GM20431 (cell line): Measurements from ENCODE around the gene SH3TC2.

ENCODE experiments used
- in situ Hi-C: fragments of 300-500 bp; cut with MseI, MboI; formaldehyde crosslinking; loops from one replicate; pipeline ENCODE4 v1.15.0; 2020; ENCODE audit warnings: low sequenced_read_pairs; ENCODE audit not compliant: unreplicated experiment

The SH3TC2 gene

DNA sequence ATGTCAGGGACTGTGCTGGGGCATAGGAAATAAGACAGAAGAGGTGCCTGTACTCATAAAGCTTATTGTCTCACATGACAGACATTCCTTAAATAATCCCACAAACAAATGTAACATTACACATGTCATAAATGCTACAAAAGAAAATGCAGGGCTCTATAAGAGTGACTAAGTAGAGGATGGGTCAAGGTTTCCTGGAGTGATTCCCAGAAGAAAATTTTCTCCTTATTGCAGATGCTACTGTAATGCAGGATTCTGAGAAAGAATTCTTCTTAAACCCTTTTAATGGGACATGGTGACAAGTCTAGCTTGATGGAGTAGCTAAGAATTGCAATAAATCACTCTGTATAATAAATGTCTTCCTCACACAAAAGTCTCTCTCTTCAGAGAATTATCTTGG is 55.7 kb downstream of the SH3TC2 start:
- in situ Hi-C loops: no loop called here

DNA sequence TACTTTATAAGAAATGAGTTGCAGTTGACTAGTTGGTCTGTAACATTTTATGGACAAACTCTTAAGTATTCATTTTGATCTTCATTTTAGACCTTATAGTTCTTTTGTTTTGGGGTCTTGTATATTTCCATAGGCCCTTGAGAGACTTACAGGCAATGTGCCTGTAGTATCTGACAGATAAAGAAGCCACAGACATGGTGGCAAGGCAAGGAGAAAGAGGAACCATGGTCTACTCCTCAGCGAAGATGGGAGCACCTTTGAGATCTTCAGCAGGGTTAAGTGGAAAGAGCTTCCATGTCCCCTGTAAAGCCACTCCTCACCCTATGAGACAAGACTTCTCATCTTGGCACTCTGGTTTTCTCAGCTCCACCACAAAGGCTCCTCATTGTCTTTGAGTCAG is 56.4 kb downstream of the SH3TC2 start:
- in situ Hi-C loops: no loop called here

DNA sequence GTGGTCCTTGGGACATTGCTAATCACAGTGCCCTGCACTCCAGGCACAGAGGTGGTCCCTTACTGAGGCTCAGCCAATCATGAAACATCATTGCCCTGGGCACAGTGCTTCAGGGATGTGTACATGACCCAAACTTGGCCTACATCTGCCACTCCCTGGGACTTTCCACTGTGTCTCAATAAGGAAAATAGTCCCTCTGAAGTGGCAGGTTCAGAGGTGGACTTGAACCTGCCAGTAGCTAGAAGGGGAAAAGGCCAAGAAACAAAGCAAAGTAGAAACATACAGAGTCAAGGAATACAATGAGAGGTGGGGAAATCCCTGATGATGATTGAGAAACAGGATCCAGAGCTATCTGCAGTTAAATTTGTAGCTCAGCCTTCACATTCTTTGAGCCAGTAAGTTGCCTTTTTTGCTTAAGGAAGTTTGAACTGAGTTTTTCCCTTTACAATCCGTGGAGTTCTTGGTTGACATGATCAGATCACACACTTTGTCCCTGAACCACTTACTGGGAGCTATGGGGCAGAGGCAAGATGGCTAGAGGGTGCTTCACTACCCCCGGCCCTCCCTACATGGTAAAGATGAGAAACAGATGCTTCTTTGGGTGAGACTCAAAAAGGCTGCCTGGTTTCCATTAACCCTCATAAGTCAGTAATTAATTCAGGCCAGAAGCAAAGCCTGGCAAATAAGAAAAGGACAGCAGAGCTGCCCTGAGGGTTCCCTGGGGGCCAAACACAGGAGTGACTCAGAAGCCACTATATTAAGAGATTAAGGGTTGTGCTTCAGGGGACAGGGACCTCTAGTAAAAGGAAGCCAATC is 57.6 kb downstream of the SH3TC2 start:
- in situ Hi-C loops: no loop called here

DNA sequence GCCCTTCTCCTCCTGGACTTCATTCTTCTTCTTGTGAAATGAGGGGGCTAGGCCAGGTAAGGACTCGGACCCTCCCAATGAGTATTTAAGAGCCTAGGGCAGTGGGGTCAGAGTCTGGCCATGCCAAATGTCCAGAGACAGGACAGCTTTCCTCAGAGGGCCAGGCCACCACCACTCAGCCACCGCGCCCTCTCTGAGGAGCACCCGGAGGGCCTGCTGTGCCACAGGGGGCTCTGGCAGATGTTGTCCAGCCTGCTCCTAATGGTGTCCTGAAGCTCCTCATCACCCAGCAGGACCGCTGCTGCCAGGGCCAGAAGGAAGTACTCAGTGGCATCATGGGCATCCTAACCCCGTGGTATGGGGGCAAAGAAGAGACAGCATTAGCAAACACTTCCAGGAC is 58.3 kb downstream of the SH3TC2 start:
- in situ Hi-C loops: no loop called here

DNA sequence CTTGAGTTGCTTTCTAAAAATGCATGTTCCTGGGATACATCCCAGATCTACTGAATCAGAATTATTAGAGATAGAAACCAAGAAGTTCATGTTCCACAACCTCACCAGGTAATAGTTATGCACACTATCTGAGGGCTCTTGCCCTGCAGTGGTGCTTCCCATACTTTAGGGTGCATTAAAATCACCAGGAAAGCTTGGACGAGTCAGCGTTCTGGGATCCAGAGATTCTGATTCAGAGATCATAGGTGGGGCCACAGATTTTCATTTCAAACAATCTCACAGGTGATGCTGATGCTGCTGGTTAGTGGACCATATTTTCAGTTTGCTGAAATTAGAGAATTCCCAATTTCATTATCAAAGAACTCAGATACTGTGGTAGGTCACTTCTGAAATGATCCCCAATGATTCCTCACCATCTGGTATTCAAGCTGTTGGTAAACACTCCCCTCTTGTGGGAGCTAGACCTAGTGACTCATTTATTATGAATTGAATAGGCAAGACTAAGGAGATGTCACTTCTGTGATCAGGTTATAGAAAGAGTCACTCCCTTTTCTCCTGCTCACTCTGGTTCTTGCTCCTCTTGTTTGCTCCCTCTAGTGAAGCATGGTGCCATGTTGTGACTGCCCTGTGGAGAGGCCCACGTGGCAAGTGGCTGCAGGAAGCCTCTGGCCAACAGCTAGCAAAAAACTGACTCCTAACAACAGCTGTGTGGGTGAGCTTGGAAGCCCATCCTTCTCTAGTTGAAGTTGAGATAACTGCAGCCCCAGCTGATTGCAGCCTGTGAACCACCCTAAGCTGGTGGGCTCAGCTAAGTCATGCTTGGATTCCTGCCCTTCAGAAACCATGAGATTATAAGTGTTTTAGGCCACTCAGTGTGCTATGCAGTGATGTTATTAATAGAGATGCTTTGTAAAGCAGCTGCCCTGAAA is 59.8 kb downstream of the SH3TC2 start:
- in situ Hi-C loops: no loop called here

DNA sequence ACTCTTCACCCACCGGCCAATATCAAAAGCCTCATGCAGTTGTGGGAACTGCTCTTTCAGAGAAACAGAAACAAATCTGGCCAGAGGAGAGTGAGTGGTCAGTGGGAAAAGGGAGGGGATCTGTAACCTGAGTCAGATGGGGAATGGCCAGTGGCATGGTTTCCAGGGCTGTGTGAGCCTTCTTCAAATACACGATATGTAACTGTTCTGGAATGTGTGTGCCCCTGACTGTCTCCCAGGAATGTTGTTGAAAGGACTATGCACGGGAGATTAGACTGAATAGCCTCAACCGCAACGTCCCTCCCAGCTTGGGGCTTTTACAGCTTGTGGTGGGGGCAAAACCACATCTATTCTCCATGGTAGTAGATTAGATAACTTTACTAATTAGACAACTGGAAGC is 60.8 kb downstream of the SH3TC2 start:
- in situ Hi-C loops: no loop called here

DNA sequence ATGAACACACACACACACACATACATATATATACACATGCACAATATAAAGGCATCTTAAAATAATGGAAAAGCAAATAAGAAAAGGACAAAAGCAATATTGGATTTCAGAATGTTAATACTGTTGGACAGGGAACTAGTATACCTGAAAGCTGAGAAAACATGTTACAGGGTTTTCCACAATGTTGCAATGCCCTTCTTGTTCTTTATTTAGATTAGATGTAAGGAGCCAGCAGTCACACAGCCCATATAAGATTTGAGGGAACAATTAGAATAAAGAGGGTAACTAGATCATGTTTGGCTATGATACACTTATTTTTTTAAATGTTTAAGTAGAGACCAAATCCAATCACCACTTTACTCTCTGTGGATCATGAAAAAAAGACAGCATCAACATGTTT is 61.7 kb downstream of the SH3TC2 start:
- in situ Hi-C loops: no loop called here

DNA sequence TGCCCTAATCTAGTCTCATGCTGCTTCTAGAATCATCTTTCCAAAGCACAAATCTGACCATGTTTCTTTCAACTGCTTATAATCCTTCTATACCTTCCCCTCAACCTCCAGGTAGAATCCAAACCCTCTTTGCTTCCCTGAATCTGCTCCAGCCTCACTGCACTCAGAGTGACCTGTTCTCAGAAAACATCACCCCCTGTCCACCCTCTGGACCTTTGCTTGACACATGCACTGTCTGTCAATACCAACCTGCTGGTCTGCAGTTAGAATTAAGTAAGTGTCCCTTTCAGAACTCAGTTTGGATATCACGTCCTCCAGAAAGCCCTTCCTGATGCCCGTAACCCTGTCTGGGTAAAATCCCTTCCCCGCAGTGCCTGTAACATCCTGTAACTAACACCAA is 63.1 kb downstream of the SH3TC2 start:
- in situ Hi-C loops: no loop called here

DNA sequence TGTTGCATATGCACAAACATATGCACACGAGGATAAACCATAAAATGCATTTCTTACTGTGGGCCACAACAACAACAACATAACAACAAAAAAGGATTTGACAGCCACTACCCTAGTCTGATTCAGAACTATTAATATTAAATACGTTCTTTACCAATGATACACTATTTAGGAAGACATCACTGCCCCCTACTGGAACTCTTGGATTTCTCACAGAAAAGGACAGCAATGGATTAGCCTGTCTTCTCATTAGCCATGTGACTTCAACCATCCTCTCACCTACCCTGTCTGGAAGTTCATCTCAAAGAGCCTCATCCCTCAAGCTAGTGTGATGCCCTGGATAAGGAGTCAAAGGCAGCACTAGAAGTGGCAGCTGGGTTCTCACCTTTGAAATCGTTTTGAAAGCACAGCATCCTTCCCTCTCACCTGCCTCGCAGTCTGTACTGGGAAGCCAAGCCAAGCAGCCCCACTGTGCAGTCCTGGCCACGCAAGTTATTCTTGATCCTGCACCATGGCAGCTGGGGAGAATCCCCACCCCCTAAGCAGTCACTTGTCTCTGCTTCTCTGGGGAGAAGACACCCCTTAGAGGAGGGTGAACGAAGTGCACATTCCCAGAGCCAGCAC is 64.6 kb downstream of the SH3TC2 start:
- in situ Hi-C loops: no loop called here

DNA sequence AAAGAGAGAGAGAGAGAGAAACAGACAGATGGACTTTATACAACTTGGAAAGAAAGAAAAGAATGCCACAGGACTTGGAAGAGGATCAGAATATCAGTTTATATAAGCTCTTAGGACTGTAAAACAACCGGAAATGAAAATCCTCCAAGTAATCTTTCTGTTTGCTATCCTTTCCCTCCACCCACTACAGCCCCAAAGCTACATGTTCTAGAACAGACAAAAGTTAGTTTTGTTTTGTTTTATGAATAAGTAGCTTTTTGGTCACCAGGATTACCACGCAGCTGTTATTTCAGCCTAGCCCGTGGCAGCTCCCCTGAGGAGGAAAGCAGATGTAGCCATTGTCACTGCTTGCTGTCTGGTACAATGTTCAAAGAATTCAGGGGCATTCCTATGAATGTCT is 66.6 kb downstream of the SH3TC2 start:
- in situ Hi-C loops: no loop called here

DNA sequence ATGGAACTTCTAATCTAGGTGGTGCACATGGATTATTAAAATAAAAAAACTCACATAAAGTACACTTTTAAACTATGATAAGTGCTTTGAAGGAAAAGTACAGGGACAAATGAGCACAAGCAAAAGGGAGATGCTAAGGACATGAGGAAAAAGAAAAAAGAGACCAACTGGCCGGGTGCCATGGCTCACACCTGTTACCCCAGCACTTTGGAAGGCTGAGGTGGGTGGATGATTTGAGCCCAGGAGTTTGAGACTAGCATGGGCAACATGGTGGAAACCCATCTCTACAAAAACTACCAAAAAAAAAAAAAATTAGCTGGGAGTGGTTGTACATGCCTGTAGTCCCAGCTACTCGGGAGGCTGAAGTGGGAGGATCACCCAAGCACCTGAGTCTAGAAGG is 67.1 kb downstream of the SH3TC2 start:
- in situ Hi-C loops: no loop called here

DNA sequence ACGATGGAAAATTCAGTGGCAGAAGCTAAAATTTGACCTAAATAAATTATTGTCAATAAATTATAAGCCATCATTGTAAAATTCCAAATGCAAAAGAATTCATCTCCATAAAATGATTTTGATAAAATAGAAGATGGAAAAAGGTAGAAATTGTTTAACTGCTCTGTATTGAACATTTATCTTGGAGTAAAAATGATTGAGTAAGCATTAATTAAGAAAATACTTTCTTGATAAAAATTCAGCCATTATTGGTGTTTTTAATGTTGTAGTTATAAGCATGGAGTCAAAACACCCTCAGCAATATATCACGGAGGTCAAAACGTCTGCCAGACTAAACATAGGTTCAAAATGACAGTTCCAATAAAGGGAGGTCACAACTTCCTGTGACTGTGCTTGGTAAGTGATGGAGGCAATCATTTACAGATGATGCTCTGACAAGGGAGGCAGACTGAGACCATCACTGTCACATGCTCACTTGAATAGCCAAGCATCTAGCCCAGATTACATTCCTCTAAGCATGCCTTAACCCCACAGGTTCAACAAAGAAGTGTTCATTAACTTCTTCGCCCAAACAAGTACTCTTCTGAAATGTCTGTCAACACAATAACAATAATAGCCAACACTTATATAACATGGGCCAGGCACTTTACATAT is 69.5 kb downstream of the SH3TC2 start:
- in situ Hi-C loops: no loop called here

DNA sequence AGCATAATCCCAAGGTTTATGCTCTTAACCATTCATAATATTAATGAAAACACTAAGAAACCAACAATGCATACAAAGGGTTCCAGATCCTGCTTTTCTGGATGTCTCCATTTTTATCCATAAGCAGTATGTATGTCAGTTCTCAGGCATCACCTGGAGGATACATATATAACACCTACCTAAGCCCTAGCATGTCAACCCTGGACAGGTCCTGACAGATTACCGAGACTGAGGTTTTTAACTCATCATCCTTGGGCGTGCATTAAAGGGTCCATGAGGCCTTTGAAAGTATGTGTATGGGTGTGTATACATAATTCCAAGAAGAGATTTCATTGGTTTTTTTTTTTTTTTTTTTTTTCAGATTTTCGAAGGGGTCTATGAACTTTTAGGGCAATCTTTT is 70.6 kb downstream of the SH3TC2 start:
- in situ Hi-C loops: no loop called here

DNA sequence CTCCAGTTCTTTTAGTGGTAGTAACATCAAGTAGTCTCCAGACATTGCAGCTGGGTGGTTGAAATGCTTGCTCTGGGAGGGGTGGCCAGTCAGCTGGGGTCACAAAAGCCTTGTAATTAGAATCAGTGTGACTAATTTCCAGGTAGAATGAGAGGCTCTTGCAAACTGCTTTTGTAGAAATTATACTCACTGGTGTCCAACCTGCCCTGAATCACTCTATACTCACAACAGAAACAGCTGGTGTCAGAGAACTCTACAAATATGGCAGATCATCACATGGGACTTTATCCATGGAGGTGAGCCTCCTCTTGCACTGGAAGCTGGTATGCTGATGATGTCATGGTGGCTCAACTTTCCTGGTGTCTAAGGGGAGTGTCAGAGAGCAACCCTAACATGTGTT is 71.3 kb downstream of the SH3TC2 start:
- in situ Hi-C loops: no loop called here

DNA sequence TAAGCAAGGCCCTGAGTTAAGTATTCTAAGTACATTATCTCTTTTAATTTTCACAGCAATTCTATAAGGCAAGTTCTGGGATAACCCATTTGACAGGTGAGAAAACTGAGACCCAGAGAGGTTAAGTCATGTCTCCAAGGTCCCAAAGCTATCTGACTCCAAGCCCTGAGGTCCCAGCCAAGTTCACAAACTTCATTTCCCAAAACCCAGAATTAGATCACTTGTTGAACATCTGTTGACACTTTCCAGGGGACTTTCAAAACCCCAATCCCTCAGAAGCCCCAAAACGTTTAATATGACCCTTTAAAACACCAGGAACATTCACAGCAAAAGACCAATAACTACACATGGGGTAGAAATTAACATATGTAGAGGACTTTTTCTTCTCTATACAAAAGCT is 72.0 kb downstream of the SH3TC2 start:
- in situ Hi-C loops: no loop called here

DNA sequence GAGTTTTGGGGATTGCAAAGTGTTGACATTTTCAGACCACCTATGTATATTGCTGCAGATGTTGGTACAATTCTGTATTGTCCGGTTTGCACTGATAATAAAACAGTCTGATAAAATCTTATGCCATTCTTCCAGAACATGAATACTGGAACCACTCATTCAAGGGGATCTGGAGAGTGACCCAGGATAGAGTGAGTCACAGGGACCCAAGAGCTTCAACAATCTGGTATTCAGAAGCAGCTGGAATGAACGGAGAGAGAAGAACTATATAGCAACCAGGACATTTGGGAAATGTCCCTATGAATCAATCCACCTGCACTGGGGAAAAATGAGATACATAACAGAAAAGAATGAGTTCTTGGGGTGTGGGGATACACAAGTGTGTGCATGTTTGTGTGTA is 73.3 kb downstream of the SH3TC2 start:
- in situ Hi-C loops: no loop called here

DNA sequence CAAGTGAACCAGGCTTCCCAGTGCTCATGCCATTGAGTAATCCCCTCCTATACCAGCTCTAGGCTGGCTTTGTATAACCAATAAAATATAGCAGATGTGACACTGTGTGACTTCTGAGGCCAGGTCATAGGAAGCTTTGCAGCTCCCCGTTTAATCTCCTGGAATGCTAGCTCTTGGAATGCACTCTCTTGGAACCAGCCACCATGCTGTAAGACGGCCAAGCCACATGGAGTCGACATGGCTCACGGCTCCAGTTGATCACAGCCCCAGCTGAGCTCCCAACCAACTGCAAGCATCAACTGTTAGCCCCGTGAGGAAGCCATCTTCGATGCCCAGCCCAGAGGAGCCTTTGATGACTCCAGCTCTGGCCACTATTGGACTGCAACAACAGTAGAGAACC is 74.5 kb downstream of the SH3TC2 start:
- in situ Hi-C loops: no loop called here

DNA sequence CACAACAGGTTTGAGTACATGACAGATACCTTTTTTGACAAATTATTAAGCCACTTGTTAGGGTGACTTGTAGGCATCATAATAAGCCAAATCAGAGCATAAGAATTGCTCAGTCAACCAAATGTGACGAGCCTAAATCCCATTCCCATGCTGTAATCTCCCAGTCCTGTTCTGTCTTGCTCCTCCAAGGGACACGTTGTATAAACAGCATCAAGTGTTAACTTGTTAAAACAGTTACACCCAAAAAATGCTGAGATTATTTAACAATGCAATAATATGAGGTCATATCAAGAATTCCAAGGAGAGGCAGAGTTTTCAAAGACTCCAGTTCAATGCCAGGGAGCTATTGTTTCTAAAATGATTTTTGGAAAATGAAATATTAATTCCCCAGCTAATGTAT is 76.2 kb downstream of the SH3TC2 start:
- in situ Hi-C loops: no loop called here

DNA sequence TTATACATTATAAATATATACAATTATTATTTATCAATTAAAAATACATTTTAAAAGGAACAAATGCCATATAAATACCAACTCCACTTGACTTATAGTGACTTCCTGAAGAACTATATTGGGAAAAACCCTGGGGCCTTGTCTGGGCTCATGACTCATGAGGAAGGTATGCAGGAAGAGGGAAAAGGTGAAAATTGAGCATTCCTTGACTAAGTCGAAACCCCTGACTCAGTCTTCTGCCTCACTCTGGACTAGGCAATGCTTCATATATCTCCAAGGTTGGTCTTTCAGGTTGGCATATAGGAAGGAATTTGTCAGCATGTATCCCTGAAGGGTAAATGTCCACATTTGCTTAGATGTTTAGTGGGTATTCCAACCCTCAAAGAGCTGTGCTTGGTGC is 78.5 kb downstream of the SH3TC2 start:
- in situ Hi-C loops: no loop called here

DNA sequence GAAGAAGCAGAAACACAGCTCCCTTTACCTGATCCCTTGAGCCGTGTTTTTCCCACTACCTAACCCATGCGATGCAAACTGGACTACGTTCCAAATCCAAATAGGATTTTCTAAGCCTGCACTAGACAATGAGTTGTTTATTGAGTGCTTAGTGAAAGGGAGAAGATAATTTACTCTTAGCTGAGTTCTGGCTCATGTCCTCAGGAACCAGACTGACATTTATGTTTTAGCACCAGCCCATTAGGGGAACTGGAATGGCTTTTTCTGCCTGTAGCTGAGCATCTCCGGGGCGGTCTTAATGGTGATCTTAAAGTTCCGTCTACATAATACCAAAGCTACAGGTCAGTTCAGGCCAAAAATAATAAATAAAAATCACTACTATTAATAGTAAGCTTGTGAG is 81.5 kb downstream of the SH3TC2 start:
- in situ Hi-C loops: no loop called here
